Neural progenitor cell (in vitro differentiated cells): ENCODE results near the gene GJA5.

ENCODE experiments used
- EZH2 ChIP-seq: fragments of 200-600 bp; sonication (generic); IDR thresholded peaks from 2 replicates; pipeline ENCODE4 v1.6.1; 2017; ENCODE audit warnings: antibody characterized with exemption, mild to moderate bottlenecking, moderate library complexity
- EZH2phosphoT487 ChIP-seq: fragments of 200-600 bp; sonication (generic); IDR thresholded peaks from 2 replicates; pipeline ENCODE4 v1.6.1; 2017; ENCODE audit warnings: antibody characterized with exemption
- TF ChIP-seq, protein P1 (sequence below): fragments of 200-600 bp; sonication (generic); IDR thresholded peaks from 2 replicates; pipeline ENCODE4 v1.5.1; 2017; ENCODE audit warnings: antibody characterized with exemption, mild to moderate bottlenecking

DNA sequence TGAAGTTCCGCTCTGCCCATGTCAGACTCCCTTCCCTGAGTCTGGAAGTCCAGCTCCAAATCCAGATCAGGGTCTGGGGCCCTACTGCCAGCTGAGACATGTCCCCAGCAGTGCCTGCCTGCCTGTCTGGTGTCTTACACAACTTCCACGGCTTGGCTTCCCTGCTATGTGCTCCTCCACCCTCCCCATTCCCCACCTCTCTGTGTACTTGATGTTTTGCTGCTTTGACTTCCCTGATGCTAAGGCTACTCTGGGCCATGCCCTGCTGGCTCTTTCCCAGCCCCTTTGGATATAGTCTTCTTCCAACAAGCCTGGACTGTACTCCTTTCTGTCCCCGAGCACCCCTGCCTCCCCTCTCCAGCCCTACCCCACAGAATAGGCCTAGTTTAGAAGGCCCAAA is 7.3 kb downstream of the GJA5 start:
- TF ChIP-seq EZH2phosphoT487 (no peak), EZH2 (no peak)
- TF ChIP-seq, protein P1, sequence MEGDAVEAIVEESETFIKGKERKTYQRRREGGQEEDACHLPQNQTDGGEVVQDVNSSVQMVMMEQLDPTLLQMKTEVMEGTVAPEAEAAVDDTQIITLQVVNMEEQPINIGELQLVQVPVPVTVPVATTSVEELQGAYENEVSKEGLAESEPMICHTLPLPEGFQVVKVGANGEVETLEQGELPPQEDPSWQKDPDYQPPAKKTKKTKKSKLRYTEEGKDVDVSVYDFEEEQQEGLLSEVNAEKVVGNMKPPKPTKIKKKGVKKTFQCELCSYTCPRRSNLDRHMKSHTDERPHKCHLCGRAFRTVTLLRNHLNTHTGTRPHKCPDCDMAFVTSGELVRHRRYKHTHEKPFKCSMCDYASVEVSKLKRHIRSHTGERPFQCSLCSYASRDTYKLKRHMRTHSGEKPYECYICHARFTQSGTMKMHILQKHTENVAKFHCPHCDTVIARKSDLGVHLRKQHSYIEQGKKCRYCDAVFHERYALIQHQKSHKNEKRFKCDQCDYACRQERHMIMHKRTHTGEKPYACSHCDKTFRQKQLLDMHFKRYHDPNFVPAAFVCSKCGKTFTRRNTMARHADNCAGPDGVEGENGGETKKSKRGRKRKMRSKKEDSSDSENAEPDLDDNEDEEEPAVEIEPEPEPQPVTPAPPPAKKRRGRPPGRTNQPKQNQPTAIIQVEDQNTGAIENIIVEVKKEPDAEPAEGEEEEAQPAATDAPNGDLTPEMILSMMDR = no peak
